Fibroblast of the aortic adventitia (primary cell): Measurements from ENCODE around the gene SCNN1A. TPM values are rescaled to one million over a fixed set of nuclear protein-coding genes. Genes with fewer than 3 reads are reported as not detected.

ENCODE experiments used
- DNase-seq: peaks from one replicate; pipeline ENCODE4 v3.0.0-alpha.2; 2010; ENCODE audit warnings: low read depth
- H3K4me3 ChIP-seq: 2 replicates; pipeline ENCODE4 v1.5.1; 2011; ENCODE audit warnings: low read depth, mild to moderate bottlenecking, control low read depth, low read length, moderate library complexity
- total RNA-seq: library from RNA; depleted of rRNA; stranded (reverse); fragments of >200 nt; gene quantifications from 2 replicates; pipeline ENCODE4 v1.2.3, GENCODE V29; 2012; ENCODE audit warnings: low replicate concordance
- TF ChIP-seq, protein P1 (sequence below): IDR thresholded peaks from 2 replicates; pipeline ENCODE4 v1.5.1; 2011; ENCODE audit warnings: mild to moderate bottlenecking, low read length, control low read depth, inconsistent platforms; ENCODE audit not compliant: insufficient read depth

Gene SCNN1A
- total RNA-seq, 1 donor = under 0.01 TPM

DNA sequence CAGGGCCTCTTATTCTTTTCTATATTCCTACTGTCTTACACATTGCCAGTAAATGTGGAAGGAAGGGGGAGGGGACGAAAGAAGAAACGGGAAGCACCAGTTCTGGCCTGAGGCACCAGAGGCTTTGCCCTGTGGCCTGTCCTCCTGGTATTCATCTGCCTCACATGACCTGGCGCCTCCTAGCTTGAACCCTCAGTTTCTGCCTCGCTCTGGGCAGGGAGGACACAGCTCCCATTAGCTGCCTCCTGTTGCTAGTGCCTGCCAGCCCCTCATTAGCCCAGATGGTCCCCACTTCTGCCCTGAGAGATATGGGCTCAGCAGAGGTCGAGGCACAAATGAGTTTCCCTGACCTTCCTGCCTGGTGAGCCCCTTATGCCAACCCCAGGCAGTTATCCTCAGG, 67.8 kb downstream of the SCNN1A start:
- TF ChIP-seq, protein P1, sequence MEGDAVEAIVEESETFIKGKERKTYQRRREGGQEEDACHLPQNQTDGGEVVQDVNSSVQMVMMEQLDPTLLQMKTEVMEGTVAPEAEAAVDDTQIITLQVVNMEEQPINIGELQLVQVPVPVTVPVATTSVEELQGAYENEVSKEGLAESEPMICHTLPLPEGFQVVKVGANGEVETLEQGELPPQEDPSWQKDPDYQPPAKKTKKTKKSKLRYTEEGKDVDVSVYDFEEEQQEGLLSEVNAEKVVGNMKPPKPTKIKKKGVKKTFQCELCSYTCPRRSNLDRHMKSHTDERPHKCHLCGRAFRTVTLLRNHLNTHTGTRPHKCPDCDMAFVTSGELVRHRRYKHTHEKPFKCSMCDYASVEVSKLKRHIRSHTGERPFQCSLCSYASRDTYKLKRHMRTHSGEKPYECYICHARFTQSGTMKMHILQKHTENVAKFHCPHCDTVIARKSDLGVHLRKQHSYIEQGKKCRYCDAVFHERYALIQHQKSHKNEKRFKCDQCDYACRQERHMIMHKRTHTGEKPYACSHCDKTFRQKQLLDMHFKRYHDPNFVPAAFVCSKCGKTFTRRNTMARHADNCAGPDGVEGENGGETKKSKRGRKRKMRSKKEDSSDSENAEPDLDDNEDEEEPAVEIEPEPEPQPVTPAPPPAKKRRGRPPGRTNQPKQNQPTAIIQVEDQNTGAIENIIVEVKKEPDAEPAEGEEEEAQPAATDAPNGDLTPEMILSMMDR = no peak
- H3K4me3 ChIP-seq = no peak overlapping the region
- no peak for DNase-seq

DNA sequence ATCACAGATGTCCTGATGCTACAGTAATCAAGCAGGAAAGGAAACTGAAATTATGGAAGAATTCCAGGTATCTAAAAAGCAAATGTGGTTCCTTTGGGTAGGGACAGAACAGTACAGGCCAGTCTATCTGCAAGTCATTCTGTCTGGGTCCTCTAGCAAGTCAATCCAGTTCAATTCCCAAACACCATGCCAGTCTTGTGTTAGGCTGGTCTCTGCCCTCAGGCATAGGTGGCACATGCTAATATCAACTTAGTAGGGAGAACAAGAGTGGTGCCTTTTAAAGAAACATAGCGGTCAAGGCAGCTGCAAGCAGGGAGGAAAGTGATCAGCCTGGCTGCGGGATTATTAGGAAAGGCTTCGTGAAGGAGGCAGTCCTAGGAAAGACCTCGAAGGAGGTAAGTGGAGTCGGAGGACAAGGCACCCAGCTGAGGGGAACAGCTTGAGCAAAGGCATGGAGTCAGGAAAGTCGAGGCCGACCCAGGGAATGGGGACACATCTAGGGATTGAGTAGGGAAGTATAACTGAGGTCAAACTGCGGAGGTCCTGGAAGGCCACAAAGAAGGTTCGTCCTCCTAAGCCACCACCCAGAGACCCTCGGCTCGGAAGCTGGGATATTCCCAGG, 68.7 kb downstream of the SCNN1A start:
- DNase-seq = no peak
- TF ChIP-seq, protein P1 = no peak

DNA sequence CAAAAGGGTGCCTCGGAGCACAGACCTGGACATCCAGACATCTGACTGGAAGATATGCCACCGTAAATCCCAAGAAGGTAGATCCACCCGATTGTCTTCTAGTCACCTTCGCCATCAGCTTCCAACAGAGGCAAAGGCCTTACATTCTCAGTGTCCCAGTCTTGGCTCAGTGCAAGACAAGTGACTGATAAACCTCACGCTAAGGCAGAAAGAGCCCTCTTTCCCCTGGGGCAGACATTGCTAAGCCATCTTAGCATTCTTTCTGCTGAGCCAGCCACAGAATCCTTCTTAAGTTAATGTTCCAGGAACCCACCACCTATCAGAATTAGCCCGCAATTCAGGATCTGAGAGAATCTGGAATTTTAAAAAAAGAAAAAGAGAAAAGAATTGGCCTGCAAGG, 69.2 kb downstream of the SCNN1A start:
- no peak overlapping the region for H3K4me3 ChIP-seq
- DNase-seq = no peak
- TF ChIP-seq, protein P1 = no peak

More for the DNA sequence above, 68.7 kb downstream of the SCNN1A start:
- H3K4me3 ChIP-seq = no peak overlapping the region

DNA sequence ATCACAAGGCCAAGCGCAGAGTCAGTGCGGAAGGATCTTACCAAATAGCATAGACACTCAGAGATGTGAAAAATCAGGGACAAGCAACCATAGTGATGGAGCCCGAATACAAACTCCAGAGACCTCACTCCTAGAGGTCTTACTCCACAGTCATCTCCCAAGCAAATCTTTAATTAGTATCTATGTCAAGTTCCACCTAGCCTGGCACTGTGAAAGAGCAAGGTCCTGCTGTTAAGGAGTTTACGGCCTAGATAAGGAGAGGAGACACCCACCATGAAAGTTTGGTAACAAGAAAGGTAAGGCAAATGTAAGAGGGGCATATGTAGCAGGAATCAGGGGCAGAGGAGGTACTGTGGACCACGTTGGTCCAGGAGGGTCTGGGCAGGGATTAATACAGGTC, 72.3 kb downstream of the SCNN1A start:
- no peak for DNase-seq
- H3K4me3 ChIP-seq = no peak overlapping the region
- TF ChIP-seq, protein P1 = no peak

DNA sequence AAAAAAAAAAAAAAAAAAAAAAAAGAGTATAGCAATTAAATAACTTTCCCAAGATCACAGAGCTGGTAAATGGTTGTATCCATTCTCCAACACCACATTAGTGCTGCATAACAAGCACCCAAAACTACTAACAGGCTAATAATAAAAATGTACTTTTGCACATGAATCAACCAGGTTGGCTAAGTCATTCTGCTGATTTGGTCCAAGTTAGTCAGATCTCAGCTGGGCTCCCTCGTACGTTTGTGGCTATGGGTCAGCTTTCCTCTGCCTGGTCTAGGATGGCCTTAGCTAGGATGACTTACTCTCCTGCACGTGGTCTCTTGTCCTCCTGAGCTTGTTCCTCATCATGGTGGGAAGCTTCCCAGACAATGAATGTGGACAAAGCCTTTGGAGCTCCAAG, 72.7 kb downstream of the SCNN1A start:
- no peak for DNase-seq
- no peak overlapping the region for H3K4me3 ChIP-seq
- TF ChIP-seq, protein P1 = no peak

DNA sequence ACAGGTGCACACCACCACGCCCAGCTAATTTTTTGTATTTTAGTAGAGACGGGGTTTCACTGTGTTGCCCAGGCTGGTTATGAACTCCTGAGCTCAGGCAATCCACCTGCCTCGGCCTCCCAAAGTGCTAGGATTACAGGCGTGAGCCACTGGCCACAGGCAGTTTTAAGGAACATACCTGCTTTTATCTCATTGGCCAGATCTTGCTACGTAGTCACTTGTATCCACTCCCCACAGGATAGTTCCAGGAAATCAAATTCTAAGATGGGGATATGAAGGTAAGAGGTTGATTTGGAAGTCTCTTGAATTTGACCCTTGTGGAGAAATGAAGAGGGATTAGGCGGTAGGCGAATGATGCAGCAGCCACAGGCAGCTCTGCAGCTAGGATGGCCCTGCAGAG, 73.6 kb downstream of the SCNN1A start:
- TF ChIP-seq, protein P1 = no peak
- no peak for DNase-seq
- no peak overlapping the region for H3K4me3 ChIP-seq

DNA sequence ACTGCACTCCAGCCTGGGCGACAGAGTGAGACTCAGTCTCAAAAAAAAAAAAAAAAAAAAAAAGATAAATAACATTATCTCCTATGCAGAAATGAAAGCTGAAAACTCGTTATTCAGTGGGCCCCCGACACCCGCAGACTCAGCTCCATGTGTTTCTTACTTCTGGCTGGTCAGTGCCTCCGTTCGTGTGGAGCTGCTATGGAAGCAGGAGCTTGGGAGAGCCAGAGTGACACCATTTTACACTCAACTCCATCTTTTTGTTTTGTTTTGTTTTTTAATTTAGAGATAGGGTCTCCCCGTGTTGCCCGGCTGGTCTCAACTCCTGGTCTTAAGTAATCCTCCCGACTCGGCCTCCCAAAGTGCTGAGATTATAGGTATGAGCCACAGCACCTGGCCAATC, 78.2 kb downstream of the SCNN1A start:
- no peak for DNase-seq

More for the DNA sequence above, 78.2 kb downstream of the SCNN1A start:
- TF ChIP-seq, protein P1 = no peak
- H3K4me3 ChIP-seq = no peak overlapping the region
